CD14-positive monocyte (primary cell): Measurements from ENCODE around the gene HOXA13. TPM values are rescaled to one million over a fixed set of nuclear protein-coding genes. Genes with fewer than 3 reads are reported as not detected.

Source experiments
- DNase-seq, 3 donors: peaks; one replicate each; pipeline ENCODE4 v3.0.0-alpha.2; 2011 to 2022
- H2AFZ ChIP-seq: 2 replicates; pipeline ENCODE4 v1.6.0; 2012; ENCODE audit warnings: mild to moderate bottlenecking, low read depth, low read length, inconsistent platforms; ENCODE audit not compliant: insufficient read depth, poor library complexity, severe bottlenecking
- H3K27ac ChIP-seq, 2 donors: 1 replicate in 1 of 2; 2 replicates in 1 of 2; pipeline ENCODE4 v1.5.1; 2012 to 2013; ENCODE audit warnings: low read length in 2 of 2, control low read depth in 1 of 2, inconsistent platforms in 1 of 2, low read depth in 1 of 2, mild to moderate bottlenecking in 1 of 2
- H3K27me3 ChIP-seq, 2 donors: one replicate each; pipeline versions ENCODE4 v1.6.0 to v1.6.1; 2011 to 2013; ENCODE audit warnings: low read length in 2 of 2; ENCODE audit not compliant: control insufficient read depth in 2 of 2, insufficient read depth in 2 of 2
- H3K36me3 ChIP-seq, 2 donors: replicated peaks in 1 of 2; 1 replicate in 1 of 2; 2 replicates in 1 of 2; pipeline versions ENCODE4 v1.5.1 to v1.6.1; 2012 to 2013; ENCODE audit warnings: low read length in 2 of 2, control low read depth in 1 of 2, inconsistent platforms in 1 of 2, mild to moderate bottlenecking in 1 of 2; ENCODE audit not compliant: insufficient read depth in 2 of 2, control insufficient read depth in 1 of 2
- H3K4me1 ChIP-seq, 2 donors: 1 replicate in 1 of 2; 2 replicates in 1 of 2; pipeline versions ENCODE4 v1.5.1 to v1.6.1; 2012 to 2013; ENCODE audit warnings: low read length in 2 of 2, control low read depth in 1 of 2, inconsistent platforms in 1 of 2, mild to moderate bottlenecking in 1 of 2, moderate library complexity in 1 of 2; ENCODE audit not compliant: insufficient read depth in 2 of 2, control insufficient read depth in 1 of 2
- H3K4me2 ChIP-seq: replicated peaks from 2 replicates; pipeline ENCODE3; 2012; ENCODE audit warnings: low read length, moderate library complexity, mild to moderate bottlenecking; ENCODE audit not compliant: poor library complexity, severe bottlenecking; ENCODE audit errors: extremely low read depth
- H3K4me3 ChIP-seq, 3 experiments: fragments of 200-600 bp in 1 of 3; sonication (generic) in 1 of 3; replicated peaks in 1 of 3; 1 replicate in 2 of 3; 2 replicates in 1 of 3; pipeline ENCODE4 v1.5.1; 2011 to 2013; ENCODE audit warnings: low read length in 3 of 3, mild to moderate bottlenecking in 3 of 3, control low read depth in 2 of 3, low read depth in 2 of 3, inconsistent platforms in 1 of 3, moderate library complexity in 1 of 3
- H3K79me2 ChIP-seq: 2 replicates; pipeline ENCODE4 v1.6.0; 2012; ENCODE audit warnings: mild to moderate bottlenecking, control low read depth, inconsistent platforms, low read length, moderate library complexity; ENCODE audit not compliant: insufficient read depth
- H3K9ac ChIP-seq: 2 replicates; pipeline ENCODE4 v1.6.0; 2017; ENCODE audit warnings: low read length, mild to moderate bottlenecking; ENCODE audit not compliant: insufficient read depth, poor library complexity, severe bottlenecking
- H3K9me3 ChIP-seq, 2 donors: replicated peaks in 1 of 2; 1 replicate in 1 of 2; 2 replicates in 1 of 2; pipeline versions ENCODE4 v1.5.1 to v1.6.1; 2012 to 2013; ENCODE audit warnings: low read length in 2 of 2, control low read depth in 1 of 2; ENCODE audit not compliant: control insufficient read depth in 1 of 2, insufficient read depth in 1 of 2
- H4K20me1 ChIP-seq: 2 replicates; pipeline ENCODE4 v1.6.0; 2012; ENCODE audit warnings: mild to moderate bottlenecking, low read length, control low read depth, moderate library complexity; ENCODE audit not compliant: insufficient read depth
- H3K27ac Mint-ChIP-seq, 7 donors: one replicate each; pipeline ENCODE4 v1.8.0; 2020; ENCODE audit warnings: mild to moderate bottlenecking in 7 of 7, mixed read lengths in 7 of 7, moderate library complexity in 6 of 7, inconsistent platforms in 2 of 7
- H3K27me3 Mint-ChIP-seq, 3 donors: one replicate each; pipeline ENCODE4 v1.8.0; 2021 to 2022; ENCODE audit warnings: low read depth in 3 of 3, mild to moderate bottlenecking in 3 of 3, mixed read lengths in 3 of 3, moderate library complexity in 3 of 3, inconsistent platforms in 1 of 3
- H3K36me3 Mint-ChIP-seq, 2 donors: one replicate each; pipeline ENCODE4 v1.8.0; 2020; ENCODE audit warnings: mixed read lengths in 2 of 2, inconsistent platforms in 1 of 2, mild to moderate bottlenecking in 1 of 2
- H3K4me1 Mint-ChIP-seq: one replicate; pipeline ENCODE4 v1.8.0; 2020; ENCODE audit warnings: mild to moderate bottlenecking, mixed read lengths
- H3K4me3 Mint-ChIP-seq, 2 donors: one replicate each; pipeline ENCODE4 v1.8.0; 2020; ENCODE audit warnings: mild to moderate bottlenecking in 2 of 2, mixed read lengths in 2 of 2, moderate library complexity in 1 of 2
- H3K9me3 Mint-ChIP-seq, 7 donors: one replicate each; pipeline ENCODE4 v1.8.0; 2020 to 2022; ENCODE audit warnings: mixed read lengths in 7 of 7, mild to moderate bottlenecking in 6 of 7, moderate library complexity in 6 of 7, inconsistent platforms in 2 of 7
- CTCF ChIP-seq: fragments of 200-600 bp; IDR thresholded peaks from one replicate; pipeline ENCODE4 v1.8.0; 2022; ENCODE audit warnings: antibody characterized with exemption, mild to moderate bottlenecking
- WGBS: methylation state at CpG from one replicate; pipeline ENCODE4 v1.1.5; 2013; ENCODE audit warnings: missing lambda C conversion rate; ENCODE audit not compliant: insufficient coverage; 5-methylcytosine and 5-hydroxymethylcytosine counted together
- intact Hi-C, 2 donors: fragments of 100-400 bp; cut with micrococcal nuclease; formaldehyde crosslinking; loops; one replicate each; pipeline versions ENCODE4 v1.15.0 to v1.15.1; 2023
- polyA plus RNA-seq, 3 donors: library from polyadenylated mRNA; depleted of rRNA in 1 of 3; unstranded in 2 of 3; stranded (reverse) in 1 of 3; fragments of 300-500 nt in 2 of 3; fragments of >200 nt in 1 of 3; fragmentation: Illumina TruSeq in 2 of 3; gene quantifications; 1 replicate in 2 of 3; 2 replicates in 1 of 3; pipeline ENCODE4 v1.2.3, GENCODE V29; 2012 to 2021

HOXA13 gene
- polyA plus RNA-seq, 3 donors = not detected

- no peaks in the 10 kb centered on the region for H4K20me1 ChIP-seq
- Mint-ChIP-seq H3K27me3 (peaks cover 98 to 100% (median 98%) of the 10 kb centered on the region in 3 donors), H3K4me1 (peaks cover 16% of the 10 kb centered on the region), H3K9me3 (peaks cover 0 to 27% (median 5%) of the 10 kb centered on the region in 7 donors), H3K27ac (no peak overlapping the region), H3K36me3 (peaks cover 4 to 5% of the 10 kb centered on the region in 2 donors), H3K4me3 (peak overlapping the region in 1 of 2 donors; percentile 89)
- no peak overlapping the region for H2AFZ ChIP-seq
- no peaks in the 10 kb centered on the region for H3K36me3 ChIP-seq
- H3K79me2 ChIP-seq = no peaks in the 10 kb centered on the region
- peaks cover 4 to 6% of the 10 kb centered on the region in 2 donors for H3K9me3 ChIP-seq
- 20% methylated on average over 1 of the region's 3 CpGs for WGBS
- no peak overlapping the region for H3K4me2 ChIP-seq
- H3K9ac ChIP-seq = no peak overlapping the region
- no peak overlapping the region for H3K27ac ChIP-seq
- H3K4me3 ChIP-seq = no peak overlapping the region
- peaks cover 6 to 11% of the 10 kb centered on the region in 2 donors for H3K4me1 ChIP-seq
- no peak for TF ChIP-seq CTCF
- DNase-seq = no peak
- intact Hi-C loops = loop anchor here in 1 of 2 donors (10.0 kb wide), 1 partner anchor 713 kb away; no protein-coding TSS in a partner anchor
- peaks cover 99 to 100% of the 10 kb centered on the region in 2 donors for H3K27me3 ChIP-seq
These were observed 11.9 kb upstream of the HOXA13 start for GRCh38 chr7:27211764-27212204.

GRCh38 chr7:27211084-27211446, 11.2 kb upstream of the HOXA13 start:
- H3K4me1 Mint-ChIP-seq = peaks cover 17% of the 10 kb centered on the region
- Histone ChIP-seq H3K27ac (no peak overlapping the region), H3K4me3 (no peak overlapping the region), H2AFZ (no peak overlapping the region), H3K79me2 (no peaks in the 10 kb centered on the region), H3K9ac (no peak overlapping the region), H3K9me3 (peaks cover 4 to 8% of the 10 kb centered on the region in 2 donors), H3K36me3 (no peaks in the 10 kb centered on the region), H3K4me1 (peaks cover 6 to 11% of the 10 kb centered on the region in 2 donors), H3K27me3 (peaks cover 99 to 100% of the 10 kb centered on the region in 2 donors), H3K4me2 (no peak overlapping the region), H4K20me1 (no peaks in the 10 kb centered on the region)
- H3K9me3 Mint-ChIP-seq = peaks cover 0 to 28% (median 5%) of the 10 kb centered on the region in 7 donors
- no CpG with 5 or more reads among the region's 1 CpG for WGBS
- H3K27me3 Mint-ChIP-seq = peaks cover 98 to 100% (median 98%) of the 10 kb centered on the region in 3 donors
- intact Hi-C loops = loop anchor here in 1 of 2 donors (10.0 kb wide), 1 partner anchor 714 kb away; no protein-coding TSS in a partner anchor
- H3K4me3 Mint-ChIP-seq = peak overlapping the region in 1 of 2 donors; percentile 89
- H3K36me3 Mint-ChIP-seq = peaks cover 4 to 5% of the 10 kb centered on the region in 2 donors
- no peak overlapping the region for H3K27ac Mint-ChIP-seq
- no peak for TF ChIP-seq CTCF
- DNase-seq = no peak
